H9 (cell line): ENCODE results near the gene SERPINA6. TPM values are rescaled to one million over a fixed set of nuclear protein-coding genes. Genes with fewer than 3 reads are reported as not detected.

Experiments
- DNase-seq: peaks from one replicate; pipeline ENCODE4 v3.0.0-alpha.2; 2017
- H2AFZ ChIP-seq: one replicate; pipeline ENCODE4 v1.6.1; 2013; ENCODE audit warnings: mild to moderate bottlenecking, low read length, control low read depth, moderate library complexity
- H2AK5ac ChIP-seq: 2 replicates; pipeline ENCODE4 v1.6.1; 2013; ENCODE audit warnings: low read length, control low read depth, mixed read lengths; ENCODE audit not compliant: insufficient read length
- H2BK120ac ChIP-seq: one replicate; pipeline ENCODE4 v1.6.1; 2013; ENCODE audit warnings: low read depth, mild to moderate bottlenecking, low read length, control low read depth, inconsistent platforms; ENCODE audit not compliant: poor library complexity, severe bottlenecking
- H2BK12ac ChIP-seq: 2 replicates; pipeline ENCODE4 v1.6.1; 2013; ENCODE audit warnings: low read length, control low read depth, mixed read lengths, low read depth; ENCODE audit not compliant: insufficient read length
- H2BK15ac ChIP-seq: 2 replicates; pipeline ENCODE4 v1.6.1; 2013; ENCODE audit warnings: low read depth, low read length, control low read depth
- H2BK20ac ChIP-seq: one replicate; pipeline ENCODE4 v1.6.1; 2013; ENCODE audit warnings: low read depth, mild to moderate bottlenecking, low read length, control low read depth, inconsistent platforms; ENCODE audit not compliant: poor library complexity, severe bottlenecking
- H2BK5ac ChIP-seq: 2 replicates; pipeline ENCODE4 v1.6.1; 2013; ENCODE audit warnings: low read length, control low read depth, mixed read lengths; ENCODE audit not compliant: insufficient read length
- H3K14ac ChIP-seq: 2 replicates; pipeline ENCODE4 v1.6.1; 2013; ENCODE audit warnings: low read length, control low read depth; ENCODE audit not compliant: insufficient read depth
- H3K18ac ChIP-seq: 2 replicates; pipeline ENCODE4 v1.6.1; 2013; ENCODE audit warnings: low read depth, mild to moderate bottlenecking, mixed read lengths, low read length, control low read depth; ENCODE audit not compliant: insufficient read length
- H3K23ac ChIP-seq: 2 replicates; pipeline ENCODE4 v1.6.1; 2013; ENCODE audit warnings: low read length, control low read depth, mixed read lengths, low read depth; ENCODE audit not compliant: insufficient read length
- H3K23me2 ChIP-seq: 2 replicates; pipeline ENCODE4 v1.6.1; 2013; ENCODE audit warnings: low read depth, mild to moderate bottlenecking, mixed read lengths, low read length, control low read depth; ENCODE audit not compliant: insufficient read length, poor library complexity, severe bottlenecking
- H3K27ac ChIP-seq: 2 replicates; pipeline ENCODE4 v1.5.1; 2013; ENCODE audit warnings: low read length, control low read depth, mixed read lengths, low read depth; ENCODE audit not compliant: insufficient read length
- H3K27me3 ChIP-seq: 2 replicates; pipeline ENCODE4 v1.6.1; 2013; ENCODE audit warnings: low read length, control low read depth, inconsistent platforms; ENCODE audit not compliant: insufficient read depth
- H3K4ac ChIP-seq: 2 replicates; pipeline ENCODE4 v1.6.1; 2013; ENCODE audit warnings: low read depth, mild to moderate bottlenecking, control low read depth, inconsistent platforms, low read length, moderate library complexity
- H3K4me1 ChIP-seq: 2 replicates; pipeline ENCODE4 v1.6.1; 2013; ENCODE audit warnings: low read length, control low read depth, inconsistent platforms; ENCODE audit not compliant: insufficient read depth
- H3K4me2 ChIP-seq: 2 replicates; pipeline ENCODE4 v1.6.1; 2013; ENCODE audit warnings: low read length, control low read depth, mixed read lengths; ENCODE audit not compliant: insufficient read length, insufficient read depth
- H3K56ac ChIP-seq: 2 replicates; pipeline ENCODE4 v1.6.1; 2013; ENCODE audit warnings: low read depth, mild to moderate bottlenecking, mixed read lengths, low read length, control low read depth; ENCODE audit not compliant: insufficient read length
- H3K79me1 ChIP-seq: 2 replicates; pipeline ENCODE4 v1.6.1; 2013; ENCODE audit warnings: low read depth, mild to moderate bottlenecking, moderate library complexity, low read length, control low read depth, inconsistent platforms; ENCODE audit not compliant: insufficient read depth, poor library complexity, severe bottlenecking
- H3K79me2 ChIP-seq: 2 replicates; pipeline ENCODE4 v1.6.1; 2013; ENCODE audit warnings: low read length, control low read depth, inconsistent platforms; ENCODE audit not compliant: insufficient read depth
- H3K9ac ChIP-seq: 2 replicates; pipeline ENCODE4 v1.6.1; 2013; ENCODE audit warnings: low read length, control low read depth, mixed read lengths; ENCODE audit not compliant: insufficient read length; ENCODE audit errors: extremely low read depth
- H3K9me3 ChIP-seq: one replicate; pipeline ENCODE4 v1.6.1; 2013; ENCODE audit warnings: low read depth, low read length, inconsistent platforms; ENCODE audit not compliant: control insufficient read depth
- H3T11ph ChIP-seq: one replicate; pipeline ENCODE4 v1.6.1; 2013; ENCODE audit warnings: mild to moderate bottlenecking, low read length, control low read depth, inconsistent platforms
- H4K20me1 ChIP-seq: one replicate; pipeline ENCODE4 v1.6.1; 2013; ENCODE audit not compliant: control insufficient read depth, insufficient read length, insufficient read depth
- H4K5ac ChIP-seq: 2 replicates; pipeline ENCODE4 v1.6.1; 2013; ENCODE audit warnings: low read depth, mild to moderate bottlenecking, mixed read lengths, low read length, control low read depth; ENCODE audit not compliant: insufficient read length
- H4K8ac ChIP-seq: replicated peaks from 2 replicates; pipeline ENCODE4 v1.6.1; 2013; ENCODE audit warnings: low read length, control low read depth, mixed read lengths, low read depth; ENCODE audit not compliant: insufficient read length
- H4K91ac ChIP-seq: 2 replicates; pipeline ENCODE4 v1.6.1; 2013; ENCODE audit warnings: low read depth, mild to moderate bottlenecking, moderate library complexity, mixed read lengths, low read length, control low read depth; ENCODE audit not compliant: insufficient read length
- H3K27ac Mint-ChIP-seq, 3 experiments: 2 replicates in 2 of 3; 3 replicates in 1 of 3; pipeline ENCODE4 v1.8.0; 2020 to 2021; ENCODE audit warnings: mixed read lengths in 3 of 3, mild to moderate bottlenecking in 1 of 3, moderate library complexity in 1 of 3
- H3K27me3 Mint-ChIP-seq: 2 replicates; pipeline ENCODE4 v1.8.0; 2021; ENCODE audit warnings: low read depth, mild to moderate bottlenecking, moderate library complexity, mixed read lengths
- H3K36me3 Mint-ChIP-seq, 3 experiments: 2 replicates in 2 of 3; 3 replicates in 1 of 3; pipeline ENCODE4 v1.8.0; 2020 to 2021; ENCODE audit warnings: low read depth in 3 of 3, mixed read lengths in 3 of 3; ENCODE audit not compliant: insufficient read depth in 1 of 3
- H3K4me1 Mint-ChIP-seq, 2 experiments: 2 replicates each; pipeline ENCODE4 v1.8.0; 2020; ENCODE audit warnings: mixed read lengths in 2 of 2
- H3K4me3 Mint-ChIP-seq, 2 experiments: 2 replicates in 1 of 2; 3 replicates in 1 of 2; pipeline ENCODE4 v1.8.0; 2020 to 2021; ENCODE audit warnings: mild to moderate bottlenecking in 2 of 2, mixed read lengths in 2 of 2, moderate library complexity in 1 of 2
- H3K9me3 Mint-ChIP-seq, 2 experiments: 2 replicates in 1 of 2; 3 replicates in 1 of 2; pipeline ENCODE4 v1.8.0; 2020; ENCODE audit warnings: mild to moderate bottlenecking in 2 of 2, mixed read lengths in 2 of 2, moderate library complexity in 1 of 2
- total RNA-seq: library from RNA; stranded (reverse); gene quantifications from 2 replicates; pipeline ENCODE4 v1.2.1, GENCODE V29; 2021
- TF ChIP-seq, protein P1 (sequence below): fragments of 200-600 bp; sonication (generic); conservative IDR thresholded peaks from 3 replicates; pipeline ENCODE4 v1.8.0; 2021; ENCODE audit warnings: antibody characterized with exemption, mild to moderate bottlenecking

SERPINA6 gene
- total RNA-seq, 1 experiment from 2014 or later, result not detected

DNA sequence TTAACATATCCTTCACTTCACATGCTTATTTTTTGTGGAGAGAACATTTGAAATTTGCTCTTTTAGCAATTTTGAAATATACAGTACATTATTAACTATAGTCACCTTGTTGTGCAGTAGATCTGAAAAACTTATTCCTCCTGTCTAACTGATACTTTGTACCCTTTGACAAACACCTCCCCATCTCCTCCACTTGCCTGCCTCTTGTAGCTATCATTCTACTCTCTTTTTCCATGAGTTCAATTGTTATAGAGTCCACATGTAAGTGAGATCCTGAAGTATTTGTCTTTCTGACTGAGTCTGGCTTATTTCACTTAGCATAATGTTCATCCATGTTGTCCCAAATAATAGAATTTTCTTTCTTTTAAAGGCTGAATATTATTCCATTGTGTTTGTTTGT lies 9.5 kb upstream of the SERPINA6 start:
- no peaks in the 10 kb centered on the region for H3K36me3 Mint-ChIP-seq
- peaks cover 0 to 2% of the 10 kb centered on the region in 2 experiments; a peak in 1 of 4 replicates for H3K4me1 Mint-ChIP-seq
- H3K4me3 Mint-ChIP-seq, result no peak overlapping the region
- no peak overlapping the region for H3K9ac ChIP-seq
- TF ChIP-seq, protein P1, sequence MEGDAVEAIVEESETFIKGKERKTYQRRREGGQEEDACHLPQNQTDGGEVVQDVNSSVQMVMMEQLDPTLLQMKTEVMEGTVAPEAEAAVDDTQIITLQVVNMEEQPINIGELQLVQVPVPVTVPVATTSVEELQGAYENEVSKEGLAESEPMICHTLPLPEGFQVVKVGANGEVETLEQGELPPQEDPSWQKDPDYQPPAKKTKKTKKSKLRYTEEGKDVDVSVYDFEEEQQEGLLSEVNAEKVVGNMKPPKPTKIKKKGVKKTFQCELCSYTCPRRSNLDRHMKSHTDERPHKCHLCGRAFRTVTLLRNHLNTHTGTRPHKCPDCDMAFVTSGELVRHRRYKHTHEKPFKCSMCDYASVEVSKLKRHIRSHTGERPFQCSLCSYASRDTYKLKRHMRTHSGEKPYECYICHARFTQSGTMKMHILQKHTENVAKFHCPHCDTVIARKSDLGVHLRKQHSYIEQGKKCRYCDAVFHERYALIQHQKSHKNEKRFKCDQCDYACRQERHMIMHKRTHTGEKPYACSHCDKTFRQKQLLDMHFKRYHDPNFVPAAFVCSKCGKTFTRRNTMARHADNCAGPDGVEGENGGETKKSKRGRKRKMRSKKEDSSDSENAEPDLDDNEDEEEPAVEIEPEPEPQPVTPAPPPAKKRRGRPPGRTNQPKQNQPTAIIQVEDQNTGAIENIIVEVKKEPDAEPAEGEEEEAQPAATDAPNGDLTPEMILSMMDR, result no peak
- H3K27me3 Mint-ChIP-seq, result no peaks in the 10 kb centered on the region
- H3K79me2 ChIP-seq, result no peaks in the 10 kb centered on the region
- H2BK5ac ChIP-seq, result no peak overlapping the region
- H4K20me1 ChIP-seq, result no peaks in the 10 kb centered on the region
- no peak overlapping the region for H4K8ac ChIP-seq
- no peak overlapping the region for H4K5ac ChIP-seq
- H3K23ac ChIP-seq, result no peak overlapping the region
- no peaks in the 10 kb centered on the region for H3K23me2 ChIP-seq
- no peak overlapping the region for H4K91ac ChIP-seq
- H3K9me3 Mint-ChIP-seq, result no peaks in the 10 kb centered on the region
- H3T11ph ChIP-seq, result no peak overlapping the region
- no peak overlapping the region for H3K4me2 ChIP-seq
- no peak for DNase-seq
- no peaks in the 10 kb centered on the region for H3K9me3 ChIP-seq
- H2AFZ ChIP-seq, result no peak overlapping the region
- H2BK20ac ChIP-seq, result no peak overlapping the region
- no peak overlapping the region for H2BK15ac ChIP-seq
- no peak overlapping the region for H2AK5ac ChIP-seq
- no peak overlapping the region for H3K14ac ChIP-seq
- H3K56ac ChIP-seq, result no peak overlapping the region
- H3K4me1 ChIP-seq, result no peaks in the 10 kb centered on the region
- H3K27ac ChIP-seq, result no peak overlapping the region
- no peak overlapping the region for H2BK12ac ChIP-seq
- H3K79me1 ChIP-seq, result no peaks in the 10 kb centered on the region
- no peak overlapping the region; a peak in 1 of 7 replicates for H3K27ac Mint-ChIP-seq
- no peak overlapping the region for H3K4ac ChIP-seq
- H3K27me3 ChIP-seq, result no peaks in the 10 kb centered on the region
- no peak overlapping the region for H3K18ac ChIP-seq
- no peak overlapping the region for H2BK120ac ChIP-seq
